Fibroblast of skin of right biceps (primary cell): ENCODE measurements around the gene TMEM167A.

Experiments
- DNase-seq: peaks from one replicate; pipeline ENCODE4 v3.0.0-alpha.2; 2013

TMEM167A gene

DNA sequence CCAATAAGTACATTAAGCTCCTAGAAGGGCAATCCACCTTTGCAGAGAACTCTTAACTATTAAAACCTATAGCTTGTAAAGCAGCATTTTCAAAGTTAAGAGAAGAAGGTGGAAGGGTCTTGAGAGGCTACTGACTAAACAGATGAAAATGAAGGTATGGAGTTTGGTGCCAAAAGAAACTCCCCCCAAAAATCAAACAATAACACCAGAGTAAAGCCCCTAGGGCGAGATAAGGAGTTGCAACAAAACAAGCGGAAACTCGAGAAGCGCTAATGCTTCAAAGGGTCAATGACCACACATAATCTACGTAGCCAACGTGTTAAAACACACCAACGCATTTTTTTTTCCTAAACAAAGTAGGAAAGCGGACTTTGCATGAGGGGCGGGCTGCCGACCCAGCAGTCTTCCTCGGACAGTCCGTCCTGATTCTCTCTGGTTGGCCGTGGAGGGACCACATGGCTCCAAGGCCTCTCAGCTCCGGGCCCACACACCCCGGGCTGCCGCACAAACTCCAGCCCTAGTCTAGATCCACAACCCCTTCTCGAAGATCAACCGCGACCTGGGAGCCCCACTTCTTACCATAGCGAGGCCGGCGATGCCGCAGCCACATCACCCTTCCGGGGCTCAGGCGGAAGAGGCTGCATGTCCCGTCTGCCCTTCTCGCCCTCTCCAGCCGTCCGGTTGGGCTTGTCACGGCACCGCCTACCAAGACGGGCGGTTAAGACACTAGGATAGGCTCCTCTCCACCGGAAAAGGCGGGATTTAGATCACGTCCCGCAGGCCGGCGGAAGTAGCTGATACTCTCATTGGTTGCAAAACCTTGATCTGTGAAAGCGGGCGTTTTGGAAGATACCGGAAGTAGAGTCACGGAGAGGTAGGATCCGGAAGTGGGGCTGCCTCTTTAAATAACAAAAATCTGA, at the start of gene TMEM167A, which contains the start of gene XRCC4:
TMEM167A (minus strand) TSS at position 653 of the 920 bp plus-strand sequence; CDS start at position 582, 71 bp downstream.
XRCC4 (plus strand) TSS at position 806 of the 920 bp plus-strand sequence. CDS start 27,373 bp downstream, outside the sequence.
- DNase-seq: peak; percentile 99

- no peak for DNase-seq
Observed at GRCh38 chr5:83126501-83126900, 49.3 kb upstream of the TMEM167A start.

- no peak for DNase-seq
Observed at GRCh38 chr5:83125560-83125959, 48.4 kb upstream of the TMEM167A start.

- DNase-seq: no peak
Observed at GRCh38 chr5:83124593-83124992, 47.4 kb upstream of the TMEM167A start.

- no peak for DNase-seq
Observed at GRCh38 chr5:83118976-83119375, 41.8 kb upstream of the TMEM167A start.

GRCh38 chr5:83118471-83118870, 41.3 kb upstream of the TMEM167A start:
- DNase-seq: no peak

GRCh38 chr5:83115816-83116215, 38.6 kb upstream of the TMEM167A start:
- no peak for DNase-seq

DNA sequence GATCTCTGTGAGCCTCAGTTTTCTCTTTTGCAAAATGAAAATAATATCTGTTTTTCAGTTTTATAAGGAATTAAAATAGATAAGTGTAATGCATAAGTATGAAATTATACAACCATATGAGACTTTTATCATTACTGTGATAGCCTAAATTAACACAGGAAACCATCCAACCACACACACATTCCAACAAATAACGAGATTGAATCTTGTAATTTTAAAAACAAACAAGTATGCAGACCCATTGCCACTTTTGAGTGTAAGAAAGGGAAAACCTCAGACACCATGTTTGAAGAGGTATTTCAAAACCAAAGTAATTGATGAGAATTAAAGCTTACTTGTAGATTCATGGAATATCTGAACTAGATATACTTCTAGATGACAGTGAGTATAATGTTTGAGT, 32.2 kb upstream of the TMEM167A start:
- DNase-seq: no peak

DNA sequence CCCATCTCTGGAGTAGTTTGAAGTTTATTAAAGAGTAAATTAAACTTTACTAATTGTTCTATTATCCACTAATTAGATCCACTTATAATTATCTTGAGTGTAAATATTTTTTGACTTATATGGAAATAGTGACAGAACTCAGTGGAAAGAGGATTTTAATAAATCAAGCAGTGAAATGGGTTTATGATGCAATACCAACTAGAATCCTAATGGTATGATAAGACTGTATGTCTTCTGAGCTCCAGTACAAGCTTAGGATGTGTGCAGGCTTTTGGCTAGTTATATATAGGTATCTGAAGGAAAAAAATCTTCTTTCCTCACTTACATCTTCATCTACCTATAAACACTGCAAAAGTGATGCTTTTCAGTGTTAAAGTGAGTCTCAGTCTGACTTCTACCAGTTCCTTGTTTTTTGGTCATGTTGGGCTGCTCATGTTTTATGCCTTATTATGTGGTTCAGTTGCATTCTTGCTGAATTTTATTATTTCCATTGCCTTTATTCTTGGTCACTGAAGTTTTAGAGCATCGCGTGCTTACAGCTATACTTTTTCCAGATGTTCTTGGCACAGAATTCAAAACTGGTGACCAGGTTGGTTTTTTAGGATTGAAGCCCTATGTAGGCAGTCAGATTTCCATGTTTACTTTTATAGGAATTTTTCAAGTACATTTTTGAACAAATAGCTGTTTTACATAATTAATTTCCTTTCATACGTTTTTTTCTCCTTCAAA, 30.7 kb upstream of the TMEM167A start:
- peak; percentile 3 for DNase-seq

DNA sequence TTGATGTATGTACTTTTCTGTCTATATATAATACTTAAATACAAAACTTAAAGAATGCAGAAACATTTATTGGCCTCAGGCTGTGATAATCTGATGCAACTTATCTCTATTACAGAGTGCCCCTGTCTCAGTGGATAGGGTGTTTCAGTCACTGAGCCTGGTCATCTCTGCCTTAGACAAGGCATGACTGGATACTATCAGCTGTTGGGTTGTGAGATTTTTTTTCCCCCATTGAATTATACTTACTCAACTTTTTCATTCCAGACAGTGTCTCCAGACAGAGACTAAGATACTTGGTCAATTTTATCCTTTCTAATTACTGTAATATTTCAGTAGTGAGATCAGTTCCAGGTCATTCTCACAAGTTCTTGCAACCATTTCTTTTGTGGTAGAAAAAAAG, 26.8 kb upstream of the TMEM167A start:
- DNase-seq: peak; percentile 40

DNA sequence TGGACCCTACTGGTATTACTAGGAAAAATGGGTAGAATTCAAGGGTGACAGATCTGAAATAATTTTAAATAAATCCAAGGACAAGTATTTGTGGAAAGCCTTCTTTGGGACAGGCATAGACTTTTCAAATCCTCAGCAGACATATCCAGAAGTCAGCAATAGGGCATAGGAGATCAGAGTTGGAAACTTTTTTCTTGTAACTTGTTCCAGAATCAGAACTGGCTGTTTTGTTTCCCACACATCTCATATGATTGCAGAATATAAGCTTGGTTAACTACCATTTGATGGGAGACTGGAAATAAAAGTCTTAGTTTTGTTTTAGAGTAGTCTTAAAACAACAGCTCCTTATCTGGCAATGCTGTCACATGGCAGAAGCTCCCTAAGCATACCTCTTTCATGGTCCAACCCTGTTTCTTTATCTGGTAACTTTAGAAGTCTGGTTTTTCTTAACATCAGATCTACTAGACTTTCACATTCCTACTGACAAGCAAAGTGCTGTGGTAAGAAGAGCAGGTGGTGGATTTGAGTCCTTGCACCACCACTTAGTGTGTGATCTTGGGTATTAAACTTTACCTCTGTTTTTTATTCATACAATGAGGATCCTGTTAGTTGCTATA, 25.3 kb upstream of the TMEM167A start:
- no peak for DNase-seq

- no peak for DNase-seq
Observed at GRCh38 chr5:83101514-83101913, 24.3 kb upstream of the TMEM167A start.

DNA sequence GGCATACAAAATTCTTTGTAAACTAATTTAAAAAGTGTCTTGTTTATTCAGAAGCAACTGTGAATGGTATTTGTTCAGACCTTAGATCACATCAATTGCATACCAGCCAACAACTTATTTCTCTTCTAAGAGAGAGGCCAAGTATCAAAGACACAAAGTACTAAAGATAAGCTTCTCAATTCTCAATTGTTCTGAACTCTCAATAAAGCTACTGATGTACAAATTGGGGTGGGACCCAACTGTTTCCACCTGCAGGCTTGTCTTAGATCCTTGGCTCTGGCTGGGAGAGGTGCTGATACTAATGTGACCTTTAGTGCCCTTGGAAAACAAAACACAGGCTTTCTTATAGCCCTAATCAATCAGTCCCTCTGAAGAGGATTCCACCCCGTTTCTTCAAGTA, 22.3 kb upstream of the TMEM167A start:
- no peak for DNase-seq

GRCh38 chr5:83099001-83099400, 21.8 kb upstream of the TMEM167A start:
- no peak for DNase-seq

DNA sequence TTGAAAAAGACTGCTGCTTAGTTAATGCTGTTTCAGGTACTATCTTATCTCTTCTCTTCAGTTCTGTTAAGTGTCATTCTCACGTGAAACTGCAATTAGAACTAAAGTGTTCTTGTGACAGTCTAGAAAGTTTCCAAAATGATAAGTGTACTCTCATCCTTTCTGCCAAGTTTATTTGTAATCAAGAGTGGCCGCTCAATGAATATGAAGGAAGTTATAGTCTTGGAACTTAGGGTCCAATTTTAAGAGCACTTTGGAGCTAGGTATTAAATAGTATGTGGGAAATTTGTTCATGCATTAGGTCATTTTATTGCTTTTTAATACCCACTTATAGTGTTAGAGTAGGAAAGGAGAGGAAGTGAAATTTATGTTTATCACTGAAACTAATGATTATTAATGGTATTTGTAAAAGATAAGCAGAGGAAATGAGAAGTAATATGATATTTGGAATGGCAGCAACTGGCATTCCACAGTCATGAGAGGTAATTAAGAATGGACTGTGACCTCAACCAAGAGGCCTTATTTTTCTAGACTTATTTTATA, 20.6 kb upstream of the TMEM167A start:
- peak; percentile 52 for DNase-seq

GRCh38 chr5:83096660-83097339, 19.6 kb upstream of the TMEM167A start:
- DNase-seq: peak; percentile 69

DNA sequence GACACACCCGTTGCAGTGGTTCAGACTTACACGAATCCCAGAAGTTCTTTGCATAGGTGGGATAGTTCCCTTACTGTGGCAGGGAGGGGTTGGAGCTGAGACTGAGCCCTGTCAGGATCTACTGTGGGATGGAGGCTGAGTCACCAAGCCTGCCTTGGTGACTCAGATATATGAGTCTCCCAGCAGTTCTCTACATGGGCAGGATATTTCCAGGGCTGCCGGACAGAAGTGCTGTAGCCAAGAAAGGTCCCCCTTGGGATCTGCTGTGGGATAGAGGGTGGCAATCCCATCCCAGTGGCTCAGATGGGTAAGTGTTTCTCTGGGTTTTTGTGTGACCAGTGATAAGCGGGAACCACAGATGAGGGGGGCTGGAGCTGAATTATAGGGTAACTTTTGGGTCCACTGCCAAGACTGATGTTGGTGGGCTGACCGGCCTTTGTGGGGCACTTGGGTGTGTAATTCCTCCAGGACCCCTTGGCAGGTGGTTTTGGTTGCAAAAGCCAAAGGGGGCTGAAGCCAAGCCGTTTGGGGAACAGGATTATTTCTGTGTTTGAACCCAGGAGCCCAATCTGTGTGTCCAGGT, 18.9 kb upstream of the TMEM167A start:
- peak; percentile 92 for DNase-seq

DNA sequence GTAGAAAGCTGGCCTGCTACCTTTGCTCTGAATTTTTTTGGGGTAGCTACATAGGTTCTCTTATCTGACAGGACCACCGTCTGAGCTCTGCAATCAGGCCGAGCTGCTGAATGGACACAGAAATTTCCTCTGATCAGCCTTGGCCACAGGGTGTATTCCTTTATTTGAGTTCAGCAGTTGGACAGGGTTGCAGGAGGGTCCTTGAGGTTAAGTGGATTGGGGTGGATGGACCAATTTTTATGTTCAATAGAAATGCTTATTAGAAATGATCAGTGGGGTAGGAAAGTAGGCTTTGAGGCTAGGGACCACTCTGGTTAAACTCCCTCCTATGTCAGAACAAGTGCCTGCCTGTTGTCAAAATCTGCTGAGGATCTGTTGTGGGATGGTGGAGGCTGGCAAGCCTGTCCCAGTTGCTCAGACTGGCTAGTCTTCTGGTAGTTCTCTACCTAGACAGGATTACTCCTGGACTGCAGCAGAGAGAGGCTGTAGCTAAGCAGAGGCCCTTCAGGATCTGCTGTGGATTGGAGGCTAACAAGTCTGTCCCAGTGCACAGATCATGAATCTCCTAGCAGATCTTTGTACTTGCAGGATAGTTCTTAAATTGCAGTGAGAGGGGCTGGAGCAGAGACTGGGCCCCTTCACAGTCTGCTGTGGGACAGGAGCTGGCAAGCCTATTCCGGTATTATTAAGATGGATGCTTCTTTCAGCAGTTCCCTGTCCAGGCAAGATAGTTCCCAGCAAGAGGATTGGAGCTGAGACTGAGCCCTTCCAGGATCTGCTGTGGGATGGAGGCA, 18.2 kb upstream of the TMEM167A start:
- no peak for DNase-seq

DNA sequence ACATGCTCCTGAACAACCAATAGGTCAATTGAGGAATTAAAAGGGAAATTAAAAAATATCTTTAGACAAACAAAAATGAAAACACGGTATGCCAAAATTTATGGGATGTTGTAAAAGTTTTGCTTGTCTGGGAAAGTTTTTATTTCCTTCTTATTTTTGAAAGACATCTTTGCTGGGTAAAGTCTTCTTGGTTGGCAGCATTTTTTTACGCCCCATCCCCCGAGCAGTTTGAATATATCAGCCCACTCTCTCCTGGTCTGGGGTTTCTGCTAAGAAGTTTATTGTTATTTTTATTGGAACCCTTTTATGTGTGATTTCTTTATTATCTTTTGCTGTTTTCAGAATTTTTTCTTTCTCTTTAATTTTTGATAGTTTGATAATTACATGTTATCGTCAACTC, 16.5 kb upstream of the TMEM167A start:
- no peak for DNase-seq

- no peak for DNase-seq
Observed at GRCh38 chr5:83092619-83093018, 15.4 kb upstream of the TMEM167A start.

DNA sequence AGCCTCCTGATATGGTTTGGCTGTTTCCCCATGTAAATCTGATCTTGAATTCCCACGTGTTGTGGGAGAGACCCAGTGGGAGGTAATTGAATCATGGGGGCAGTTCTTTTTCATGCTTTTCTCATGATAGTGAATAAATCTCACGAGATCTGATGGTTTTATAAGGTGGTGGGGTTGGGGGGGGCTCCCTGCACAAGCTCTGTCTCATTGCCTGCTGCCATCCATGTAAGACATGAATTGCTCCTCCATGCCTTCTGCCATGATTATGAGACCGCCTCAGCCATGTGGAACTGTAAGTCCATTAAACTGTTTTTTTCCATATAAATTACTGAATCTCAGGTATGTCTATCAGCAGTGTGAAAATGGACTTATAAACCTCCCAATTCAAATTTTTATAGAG, 13.0 kb upstream of the TMEM167A start:
- no peak for DNase-seq
